HEK293 (cell line): Measurements from ENCODE around the gene GRIK2.

Experiments used
- CTCF ChIA-PET: fragments of 350-600 bp; formaldehyde crosslinking; extraction: SDS; loops from one replicate; lab custom pipeline; 2021; ENCODE audit warnings: antibody characterized with exemption; lab: Yijun Ruan, JAX
- POLR2A ChIA-PET: fragments of 300-600 bp; formaldehyde crosslinking; extraction: SDS; loops from one replicate; lab custom pipeline; 2020; ENCODE audit warnings: antibody characterized with exemption, inconsistent platforms; lab: Yijun Ruan, JAX
- H3K27ac ChIP-seq: fragments of 200-500 bp; sonication (Bioruptor generic); 2 replicates; pipeline ENCODE4 v1.5.1; 2014; ENCODE audit warnings: low read depth, low read length, control low read depth, inconsistent platforms; ENCODE audit errors: extremely low read depth
- H3K36me3 ChIP-seq, 2 experiments: fragments of 200-500 bp in 1 of 2; sonication (Bioruptor generic) in 1 of 2; 1 replicate in 1 of 2; 2 replicates in 1 of 2; pipeline ENCODE4 v1.5.1; 2014 to 2017; ENCODE audit warnings: inconsistent platforms in 2 of 2, low read length in 2 of 2; ENCODE audit not compliant: control insufficient read depth in 2 of 2, insufficient read depth in 1 of 2
- H3K4me1 ChIP-seq: fragments of 200-500 bp; sonication (Bioruptor generic); 2 replicates; pipeline ENCODE4 v1.5.1; 2014; ENCODE audit warnings: mild to moderate bottlenecking, low read length, inconsistent platforms; ENCODE audit not compliant: control insufficient read depth, insufficient read depth
- H3K4me3 ChIP-seq: 2 replicates; pipeline ENCODE4 v1.5.1; 2011; ENCODE audit warnings: low read depth, mild to moderate bottlenecking, control low read depth, low read length, moderate library complexity
- H3K9me3 ChIP-seq: fragments of 200-500 bp; sonication (Bioruptor generic); 2 replicates; pipeline ENCODE4 v1.5.1; 2014; ENCODE audit warnings: low read depth, low read length, inconsistent platforms; ENCODE audit not compliant: control insufficient read depth, insufficient read depth
- BCL11B ChIP-seq: fragments of 450-650 bp; formaldehyde crosslinking; IDR thresholded peaks from 2 replicates; pipeline ENCODE4 v1.5.1; 2016; ENCODE audit warnings: low read depth, missing biosample characterization, missing genetic modification characterization
- HOXA7 ChIP-seq: sonication (generic); formaldehyde crosslinking; IDR thresholded peaks from 2 replicates; pipeline ENCODE4 v1.8.1; 2022; ENCODE audit warnings: missing genetic modification reagents, borderline replicate concordance
- KLF8 ChIP-seq: fragments of 450-650 bp; formaldehyde crosslinking; IDR thresholded peaks from 2 replicates; pipeline ENCODE4 v1.5.1; 2016; ENCODE audit warnings: missing biosample characterization, missing genetic modification characterization
- PBX3 ChIP-seq: sonication (generic); formaldehyde crosslinking; IDR thresholded peaks from 2 replicates; pipeline ENCODE4 v1.8.1; 2022; ENCODE audit warnings: mild to moderate bottlenecking, moderate library complexity, missing genetic modification reagents
- SALL2 ChIP-seq: fragments of 450-650 bp; formaldehyde crosslinking; IDR thresholded peaks from 2 replicates; pipeline ENCODE4 v1.5.0; 2017; ENCODE audit warnings: missing biosample characterization, mild to moderate bottlenecking, missing genetic modification characterization, borderline replicate concordance
- ZBTB49 ChIP-seq: fragments of 450-650 bp; formaldehyde crosslinking; IDR thresholded peaks from 2 replicates; pipeline ENCODE4 v1.5.1; 2016; ENCODE audit warnings: missing biosample characterization, missing genetic modification characterization, low read depth
- ZBTB6 ChIP-seq: fragments of 450-650 bp; formaldehyde crosslinking; IDR thresholded peaks from 2 replicates; pipeline ENCODE4 v1.5.1; 2017; ENCODE audit warnings: missing biosample characterization, missing genetic modification characterization
- ZBTB7A ChIP-seq: fragments of 450-650 bp; formaldehyde crosslinking; IDR thresholded peaks from 2 replicates; pipeline ENCODE4 v1.5.1; 2016; ENCODE audit warnings: low read depth, missing biosample characterization, missing genetic modification characterization
- ZBTB8A ChIP-seq: fragments of 450-650 bp; formaldehyde crosslinking; IDR thresholded peaks from 2 replicates; pipeline ENCODE4 v1.5.1; 2016; ENCODE audit warnings: missing biosample characterization, missing genetic modification characterization
- ZIC2 ChIP-seq: fragments of 450-650 bp; formaldehyde crosslinking; IDR thresholded peaks from 2 replicates; pipeline ENCODE4 v1.5.1; 2016; ENCODE audit warnings: missing biosample characterization, missing genetic modification characterization
- ZNF133 ChIP-seq: fragments of 450-650 bp; formaldehyde crosslinking; IDR thresholded peaks from 2 replicates; pipeline ENCODE4 v1.5.1; 2016; ENCODE audit warnings: missing biosample characterization, missing genetic modification characterization
- ZNF157 ChIP-seq: fragments of 450-650 bp; formaldehyde crosslinking; IDR thresholded peaks from 2 replicates; pipeline ENCODE4 v1.5.1; 2016; ENCODE audit warnings: missing biosample characterization, missing genetic modification characterization
- ZNF423 ChIP-seq: fragments of 450-650 bp; formaldehyde crosslinking; IDR thresholded peaks from 2 replicates; pipeline ENCODE4 v1.5.1; 2016; ENCODE audit warnings: missing biosample characterization, missing genetic modification characterization
- ZNF501 ChIP-seq: fragments of 450-650 bp; formaldehyde crosslinking; IDR thresholded peaks from 2 replicates; pipeline ENCODE4 v1.5.1; 2016; ENCODE audit warnings: missing biosample characterization, missing genetic modification characterization
- ZNF514 ChIP-seq: fragments of 450-650 bp; formaldehyde crosslinking; IDR thresholded peaks from 2 replicates; pipeline ENCODE4 v1.5.1; 2016; ENCODE audit warnings: missing biosample characterization, missing genetic modification characterization
- ZNF558 ChIP-seq: fragments of 450-650 bp; formaldehyde crosslinking; IDR thresholded peaks from 2 replicates; pipeline ENCODE4 v1.5.1; 2016; ENCODE audit warnings: missing biosample characterization, missing genetic modification characterization
- ZNF561 ChIP-seq: fragments of 450-650 bp; IDR thresholded peaks from 2 replicates; pipeline ENCODE4 v1.5.1; 2018; ENCODE audit warnings: missing biosample characterization, missing genetic modification characterization, borderline replicate concordance
- ZNF571 ChIP-seq: fragments of 450-650 bp; formaldehyde crosslinking; IDR thresholded peaks from 2 replicates; pipeline ENCODE4 v1.5.0; 2017; ENCODE audit warnings: missing biosample characterization, missing genetic modification characterization
- ZNF600 ChIP-seq: fragments of 450-650 bp; formaldehyde crosslinking; IDR thresholded peaks from 2 replicates; pipeline ENCODE4 v1.5.1; 2016; ENCODE audit warnings: missing biosample characterization, missing genetic modification characterization
- ZNF610 ChIP-seq: fragments of 450-650 bp; formaldehyde crosslinking; IDR thresholded peaks from 2 replicates; pipeline ENCODE4 v1.5.1; 2016; ENCODE audit warnings: missing biosample characterization, missing genetic modification characterization, borderline replicate concordance
- ZNF624 ChIP-seq: fragments of 450-650 bp; formaldehyde crosslinking; IDR thresholded peaks from 2 replicates; pipeline ENCODE4 v1.5.1; 2017; ENCODE audit warnings: missing biosample characterization, missing genetic modification characterization
- ZNF747 ChIP-seq: fragments of 450-650 bp; formaldehyde crosslinking; IDR thresholded peaks from 2 replicates; pipeline ENCODE4 v1.5.1; 2016; ENCODE audit warnings: missing biosample characterization, missing genetic modification characterization
- ZNF785 ChIP-seq: fragments of 450-650 bp; formaldehyde crosslinking; IDR thresholded peaks from 2 replicates; pipeline ENCODE4 v1.5.1; 2016; ENCODE audit warnings: missing biosample characterization, missing genetic modification characterization
- ZNF791 ChIP-seq: fragments of 450-650 bp; formaldehyde crosslinking; IDR thresholded peaks from 2 replicates; pipeline ENCODE4 v1.5.1; 2016; ENCODE audit warnings: missing biosample characterization, missing genetic modification characterization
- ZSCAN23 ChIP-seq: fragments of 450-650 bp; formaldehyde crosslinking; IDR thresholded peaks from 2 replicates; pipeline ENCODE4 v1.5.1; 2016; ENCODE audit warnings: missing biosample characterization, missing genetic modification characterization
- ZSCAN30 ChIP-seq: fragments of 450-650 bp; IDR thresholded peaks from 2 replicates; pipeline ENCODE4 v1.5.1; 2018; ENCODE audit warnings: missing biosample characterization, mild to moderate bottlenecking, missing genetic modification characterization, moderate library complexity

Gene GRIK2

DNA sequence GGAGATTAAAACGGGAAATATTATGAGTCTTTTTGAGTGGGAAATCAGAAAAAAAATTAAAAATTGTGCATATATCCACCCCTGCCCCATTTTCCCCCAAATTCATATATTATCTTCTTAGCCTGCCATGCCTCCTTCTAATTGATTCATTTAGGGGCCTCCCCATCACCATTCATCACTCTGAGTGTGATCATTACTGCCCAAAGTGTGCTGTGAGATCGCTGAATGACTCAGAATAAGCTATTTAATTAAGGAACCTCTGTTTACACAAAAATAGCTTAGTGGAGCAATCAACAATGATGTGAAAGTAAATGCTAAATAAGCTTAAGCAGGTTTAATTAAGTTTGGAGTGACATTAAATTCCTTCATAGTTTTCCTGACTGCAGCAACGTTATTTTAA, 645.5 kb downstream of the GRIK2 start:
- Histone ChIP-seq H3K4me1 (no peaks in the 10 kb centered on the region), H3K36me3 (no peaks in the 10 kb centered on the region), H3K27ac (no peak overlapping the region)
- POLR2A ChIA-PET = no interaction called here
- TF ChIP-seq ZNF133 (no peak), ZNF157 (tag by site-specific recombination) (no peak), ZNF747 (tag by site-specific recombination) (no peak), BCL11B (tag by site-specific recombination) (no peak), ZNF610 (tag by site-specific recombination) (no peak), HOXA7 (no peak), ZNF785 (tag by site-specific recombination) (no peak), ZNF600 (tag by site-specific recombination) (no peak), ZBTB8A (tag by site-specific recombination) (no peak), ZSCAN23 (no peak), ZNF558 (tag by site-specific recombination) (no peak), ZSCAN30 (tag by site-specific recombination) (no peak), ZNF791 (no peak), ZBTB49 (tag by site-specific recombination) (no peak), KLF8 (tag by site-specific recombination) (no peak)
- TF ChIP-seq, all 188 proteins: peak for 0
- H3K4me3 ChIP-seq = no peak overlapping the region
- CTCF ChIA-PET = no interaction called here
- no peaks in the 10 kb centered on the region for H3K9me3 ChIP-seq

- no peak for TF ChIP-seq ZNF571 (tag by site-specific recombination)
- TF ChIP-seq ZBTB7A (tag by site-specific recombination) = no peak
- TF ChIP-seq PBX3 (CRISPR knock-in tag) = no peak
- no peak for TF ChIP-seq ZNF624
- Histone ChIP-seq H3K4me1 (no peaks in the 10 kb centered on the region), H3K27ac (no peak overlapping the region), H3K9me3 (no peaks in the 10 kb centered on the region), H3K4me3 (no peak overlapping the region), H3K36me3 (no peaks in the 10 kb centered on the region)
- CTCF ChIA-PET = no interaction called here
- POLR2A ChIA-PET = no interaction called here
Measured at GRCh38 chr6:102039441-102039840, 645.9 kb downstream of the GRIK2 start.

GRCh38 chr6:102051001-102051400, 657.5 kb downstream of the GRIK2 start:
- no peaks in the 10 kb centered on the region for H3K4me1 ChIP-seq
- TF ChIP-seq ZNF561 (tag by site-specific recombination) = no peak
- no peak for TF ChIP-seq SALL2 (tag by site-specific recombination)
- TF ChIP-seq ZBTB6 = no peak
- TF ChIP-seq PBX3 (CRISPR knock-in tag) = no peak
- no peak for TF ChIP-seq ZNF501 (tag by site-specific recombination)
- TF ChIP-seq ZNF514 (tag by site-specific recombination) = no peak
- no peak for TF ChIP-seq ZIC2
- no peak for TF ChIP-seq ZNF423 (tag by site-specific recombination)
- no peaks in the 10 kb centered on the region for H3K36me3 ChIP-seq
- ChIA-PET POLR2A (interaction anchor here (0.6 kb wide), 1 partner anchor 59 kb away, joined by 3 read pairs; no protein-coding TSS in a partner anchor), CTCF (no interaction called here)
- H3K9me3 ChIP-seq = no peaks in the 10 kb centered on the region
- H3K4me3 ChIP-seq = no peak overlapping the region
- no peak overlapping the region for H3K27ac ChIP-seq
